Vagina (tissue), 2 donors: Measurements from ENCODE around the gene MORF4L2. TPM values are rescaled to one million over a fixed set of nuclear protein-coding genes. Genes with fewer than 3 reads are reported as not detected.

ENCODE experiments used
- DNase-seq, 2 donors: peaks; one replicate each; pipeline ENCODE4 v3.0.0-alpha.2; 2017; ENCODE audit errors: extremely low spot score in 2 of 2
- H3K27ac ChIP-seq: fragments of 200-600 bp; sonication (generic); one replicate; pipeline ENCODE4 v1.5.1; 2019
- H3K27me3 ChIP-seq: fragments of 200-600 bp; sonication (generic); one replicate; pipeline ENCODE4 v1.5.1; 2019
- H3K36me3 ChIP-seq, 2 donors: fragments of 200-600 bp; sonication (generic); one replicate each; pipeline ENCODE4 v1.5.1; 2017 to 2019
- H3K4me1 ChIP-seq: fragments of 200-600 bp; sonication (generic); one replicate; pipeline ENCODE4 v1.5.1; 2019
- H3K4me3 ChIP-seq, 2 donors: fragments of 200-600 bp; sonication (generic); 1 replicate in 1 of 2; 2 replicates in 1 of 2; pipeline ENCODE4 v1.5.1; 2016 to 2019
- H3K9me3 ChIP-seq: fragments of 200-600 bp; sonication (generic); one replicate; pipeline ENCODE4 v1.5.1; 2019
- CTCF ChIP-seq, 3 experiments: fragments of 450-650 bp in 2 of 3; fragments of 200-600 bp in 1 of 3; sonication (generic) in 1 of 3; IDR thresholded peaks; one replicate each; pipeline ENCODE4 v1.5.1; 2017 to 2019; ENCODE audit warnings: antibody characterized with exemption in 3 of 3, mild to moderate bottlenecking in 2 of 3, moderate library complexity in 2 of 3
- POLR2A ChIP-seq, 2 donors: fragments of 450-650 bp; IDR thresholded peaks; one replicate each; pipeline ENCODE4 v1.6.1; 2017; ENCODE audit warnings: antibody characterized with exemption in 2 of 2, mild to moderate bottlenecking in 2 of 2, moderate library complexity in 2 of 2
- POLR2AphosphoS5 ChIP-seq, 2 donors: sonication (generic); formaldehyde crosslinking; IDR thresholded peaks; one replicate each; pipeline ENCODE4 v1.9.0; 2017; ENCODE audit warnings: antibody characterized with exemption in 2 of 2, mild to moderate bottlenecking in 2 of 2, low read depth in 1 of 2; ENCODE audit not compliant: insufficient read depth in 1 of 2
- intact Hi-C: fragments of 100-400 bp; cut with DNase I; formaldehyde crosslinking; loops from one replicate; pipeline ENCODE4 v1.15.1; 2023
- total RNA-seq: library from RNA; depleted of rRNA; stranded (reverse); fragments of >200 nt; gene quantifications from one replicate; pipeline ENCODE4 v1.2.3, GENCODE V29; 2016

Gene MORF4L2
- total RNA-seq, 1 donor from 2014 or later, result 170 TPM

GRCh38 chrX:103681443-103681842 is 5.1 kb downstream of the MORF4L2 start:
- Histone ChIP-seq H3K9me3 (no peaks in the 10 kb centered on the region), H3K27ac (no peak overlapping the region), H3K36me3 (peaks cover 0 to 17% of the 10 kb centered on the region in 2 donors), H3K4me1 (no peaks in the 10 kb centered on the region), H3K4me3 (no peak overlapping the region), H3K27me3 (no peaks in the 10 kb centered on the region)
- TF ChIP-seq POLR2A (IDR thresholded peaks at IDR 0.05) (no peak), POLR2AphosphoS5 (IDR thresholded peaks at IDR 0.05; ENCODE audit: insufficient read depth in 1 of 2, low read depth in 1 of 2) (no peak), CTCF (IDR thresholded peaks at IDR 0.05) (no peak)
- DNase-seq, result no peak
- intact Hi-C loops, result no loop called here

- no peaks in the 10 kb centered on the region for H3K27me3 ChIP-seq
- H3K4me3 ChIP-seq, result no peak overlapping the region
- no peak overlapping the region for H3K27ac ChIP-seq
- no peaks in the 10 kb centered on the region for H3K4me1 ChIP-seq
- intact Hi-C loops, result no loop called here
- no peak for TF ChIP-seq POLR2A (IDR thresholded peaks at IDR 0.05)
- no peak for TF ChIP-seq POLR2AphosphoS5 (IDR thresholded peaks at IDR 0.05; ENCODE audit: insufficient read depth in 1 of 2, low read depth in 1 of 2)
- TF ChIP-seq CTCF (IDR thresholded peaks at IDR 0.05), result no peak
- H3K36me3 ChIP-seq, result peaks cover 0 to 17% of the 10 kb centered on the region in 2 donors
- no peaks in the 10 kb centered on the region for H3K9me3 ChIP-seq
- DNase-seq, result no peak
Observed at GRCh38 chrX:103678199-103678993, 8.1 kb downstream of the MORF4L2 start.

- TF ChIP-seq CTCF (IDR thresholded peaks at IDR 0.05) (no peak), POLR2AphosphoS5 (IDR thresholded peaks at IDR 0.05; ENCODE audit: insufficient read depth in 1 of 2, low read depth in 1 of 2) (no peak), POLR2A (IDR thresholded peaks at IDR 0.05) (no peak)
- Histone ChIP-seq H3K9me3 (no peaks in the 10 kb centered on the region), H3K36me3 (peaks cover 0 to 17% of the 10 kb centered on the region in 2 donors), H3K27me3 (no peaks in the 10 kb centered on the region), H3K27ac (no peak overlapping the region), H3K4me1 (no peaks in the 10 kb centered on the region), H3K4me3 (no peak overlapping the region)
- DNase-seq, result no peak
- intact Hi-C loops, result no loop called here
Observed at GRCh38 chrX:103674531-103675454, 11.7 kb downstream of the MORF4L2 start.

- DNase-seq, result no peak
- H3K4me1 ChIP-seq, result no peaks in the 10 kb centered on the region
- H3K9me3 ChIP-seq, result no peaks in the 10 kb centered on the region
- intact Hi-C loops, result loop anchor here (2.0 kb wide), 1 partner anchor 73 kb away; no protein-coding TSS in a partner anchor
- H3K27ac ChIP-seq, result no peak overlapping the region
- no peak for TF ChIP-seq CTCF (IDR thresholded peaks at IDR 0.05)
- no peak overlapping the region for H3K4me3 ChIP-seq
- H3K27me3 ChIP-seq, result no peaks in the 10 kb centered on the region
- no peaks in the 10 kb centered on the region for H3K36me3 ChIP-seq
Observed at GRCh38 chrX:103669745-103670144, 16.8 kb downstream of the MORF4L2 start.
